ENCODE results near the gene C17orf100. TPM values are rescaled to one million over a fixed set of nuclear protein-coding genes. Genes with fewer than 3 reads are reported as not detected.

Gene C17orf100
- total and polyA plus RNA-seq, 2 of the 13 experiments (the other 11 are each of a cell fraction or from before 2014, with no cell fraction given) = 3.6 to 8.7 TPM

DNA sequence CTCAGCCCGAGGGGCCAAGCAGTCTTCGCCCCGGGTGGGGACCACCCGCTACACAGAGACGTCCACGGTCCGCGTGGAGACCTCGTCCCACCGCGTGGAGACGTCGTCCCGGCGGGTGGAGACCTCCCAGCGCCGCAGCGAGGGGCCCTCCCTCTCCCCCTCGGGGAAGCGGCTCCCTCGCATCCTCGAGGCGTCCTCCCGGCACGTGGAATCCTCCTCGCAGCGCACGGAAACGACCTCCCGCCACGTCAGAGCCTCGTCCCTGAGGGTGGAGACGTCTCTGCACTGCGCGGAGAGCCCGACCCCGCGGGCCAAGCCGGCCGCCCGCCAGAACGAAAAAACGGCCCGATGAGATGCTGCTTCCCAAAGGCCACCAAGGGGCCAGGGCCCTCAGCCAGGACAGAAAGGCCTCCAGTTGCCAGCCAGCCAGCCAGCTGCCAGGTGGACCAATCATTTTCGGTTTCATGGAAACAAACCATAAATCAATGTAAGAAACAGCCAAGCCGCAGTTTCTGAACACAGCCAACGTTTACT lies 424 bp downstream of the C17orf100 start:
- Histone ChIP-seq H3K27me3 (ENCODE audit: control insufficient read depth in 1 of 2, insufficient read depth in 2 of 2, low read length in 2 of 2) (no peaks in the 10 kb centered on the region; a peak in 1 of 5 replicates), H3K36me3 (replicated peaks in 1 of 2; ENCODE audit: control insufficient read depth in 1 of 2, insufficient read depth in 2 of 2, low read length in 2 of 2) (peaks cover 2 to 7% of the 10 kb centered on the region in 2 experiments; a peak in 4 of 5 replicates), H3K4me3 (replicated peaks in 1 of 3; ENCODE audit: insufficient read depth in 1 of 3, low read depth in 2 of 3, low read length in 3 of 3) (peak overlapping the region; percentile 64 to 83 (median 77)), H3K27ac (ENCODE audit: extremely low read length, insufficient read depth, low read length) (peak overlapping the region; percentile 99), H4K20me1 (ENCODE audit: insufficient read depth, low read length) (peaks cover 14% of the 10 kb centered on the region), H3K79me2 (ENCODE audit: insufficient read depth, low read length) (peaks cover 59% of the 10 kb centered on the region), H3K4me1 (ENCODE audit: insufficient read depth, low read length) (peaks cover 49% of the 10 kb centered on the region), H3K9ac (ENCODE audit: insufficient read depth, low read depth, low read length) (peak overlapping the region; percentile 95), H3K9me3 (ENCODE audit: low read length) (no peaks in the 10 kb centered on the region), H2AFZ (ENCODE audit: low read length) (no peak overlapping the region), H3K4me2 (ENCODE audit: low read depth, low read length) (peak overlapping the region; percentile 90)
- WGBS (ENCODE audit: low lambda C conversion rate) = 0% methylated on average over 1 of the region's 47 CpGs
- ATAC-seq = peak; percentile 43
- ChIA-PET CTCF (ENCODE audit: low intra/inter-chr PET ratio, low total read pairs) (interaction anchor here (1.6 kb wide), 1 partner anchor 62 kb away, joined by 3 read pairs; the partner anchor contains the start of gene SLC13A5), POLR2A (interaction anchor here (1.0 to 1.4 kb wide), 5 partner anchors 10 to 61 kb away, joined by 4 to 8 read pairs (median 4); partner anchors contain the start of genes KIAA0753 and SLC13A5)
- in situ Hi-C loops (cut with HindIII; ENCODE audit: extremely low pct_ligation_motif_present, low pct_unique_long_range_greater_than_20kb) (no loop called here), intact Hi-C loops (cut with micrococcal nuclease; ENCODE audit: unreplicated experiment) (loop anchor here (1.0 to 5.0 kb wide), 2 partner anchors 11 to 360 kb away; partner anchors contain the start of genes RNASEK and TXNDC17)
- BruUV-seq (replicated peaks) = no TSS peak
- no peak for FAIRE-seq
- no peak for DNase-seq (ENCODE audit: low spot score)
- TF ChIP-seq ZNF703 (CRISPR knock-in tag; IDR thresholded peaks at IDR 0.05; ENCODE audit: borderline replicate concordance) (peak; percentile 95; the same call in 1 of the 2 replicates), NFIC (IDR thresholded peaks at IDR 0.05; ENCODE audit: low read length) (no peak), SMAD9 (CRISPR knock-in tag; IDR thresholded peaks at IDR 0.05) (peak; percentile 98), MAFG (CRISPR knock-in tag; IDR thresholded peaks at IDR 0.05) (peak; percentile 75; the same call in 1 of the 2 replicates), ATF1 (CRISPR knock-in tag; IDR thresholded peaks at IDR 0.05) (no peak), ZNF292 (CRISPR knock-in tag; IDR thresholded peaks at IDR 0.05; ENCODE audit: borderline replicate concordance, low read depth) (peak; percentile 73), MAFF (IDR thresholded peaks at IDR 0.05; ENCODE audit: low read depth, low read length) (no peak), ZNF329 (CRISPR knock-in tag; IDR thresholded peaks at IDR 0.05; ENCODE audit: low read depth) (0 out of 2 replicates have a peak, but pooled peaks have one; percentile 48), CENPT (CRISPR knock-in tag; IDR thresholded peaks at IDR 0.05; ENCODE audit: low read depth) (peak; percentile 97), ZZZ3 (CRISPR knock-in tag; IDR thresholded peaks at IDR 0.05; ENCODE audit: borderline replicate concordance) (no peak), ZBTB7B (CRISPR knock-in tag; IDR thresholded peaks at IDR 0.05) (peak; percentile 82), ZNF326 (CRISPR knock-in tag; IDR thresholded peaks at IDR 0.05; ENCODE audit: borderline replicate concordance) (no peak), RARG (CRISPR knock-in tag; IDR thresholded peaks at IDR 0.05; ENCODE audit: low read depth) (peak; percentile 84; the same call in 1 of the 2 replicates)
- TF ChIP-seq, protein P1, sequence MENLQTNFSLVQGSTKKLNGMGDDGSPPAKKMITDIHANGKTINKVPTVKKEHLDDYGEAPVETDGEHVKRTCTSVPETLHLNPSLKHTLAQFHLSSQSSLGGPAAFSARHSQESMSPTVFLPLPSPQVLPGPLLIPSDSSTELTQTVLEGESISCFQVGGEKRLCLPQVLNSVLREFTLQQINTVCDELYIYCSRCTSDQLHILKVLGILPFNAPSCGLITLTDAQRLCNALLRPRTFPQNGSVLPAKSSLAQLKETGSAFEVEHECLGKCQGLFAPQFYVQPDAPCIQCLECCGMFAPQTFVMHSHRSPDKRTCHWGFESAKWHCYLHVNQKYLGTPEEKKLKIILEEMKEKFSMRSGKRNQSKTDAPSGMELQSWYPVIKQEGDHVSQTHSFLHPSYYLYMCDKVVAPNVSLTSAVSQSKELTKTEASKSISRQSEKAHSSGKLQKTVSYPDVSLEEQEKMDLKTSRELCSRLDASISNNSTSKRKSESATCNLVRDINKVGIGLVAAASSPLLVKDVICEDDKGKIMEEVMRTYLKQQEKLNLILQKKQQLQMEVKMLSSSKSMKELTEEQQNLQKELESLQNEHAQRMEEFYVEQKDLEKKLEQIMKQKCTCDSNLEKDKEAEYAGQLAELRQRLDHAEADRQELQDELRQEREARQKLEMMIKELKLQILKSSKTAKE (CRISPR knock-in tag; IDR thresholded peaks at IDR 0.05; ENCODE audit: borderline replicate concordance) = peak; percentile 75; the same call in 1 of the 2 replicates
- TF ChIP-seq, protein P2, sequence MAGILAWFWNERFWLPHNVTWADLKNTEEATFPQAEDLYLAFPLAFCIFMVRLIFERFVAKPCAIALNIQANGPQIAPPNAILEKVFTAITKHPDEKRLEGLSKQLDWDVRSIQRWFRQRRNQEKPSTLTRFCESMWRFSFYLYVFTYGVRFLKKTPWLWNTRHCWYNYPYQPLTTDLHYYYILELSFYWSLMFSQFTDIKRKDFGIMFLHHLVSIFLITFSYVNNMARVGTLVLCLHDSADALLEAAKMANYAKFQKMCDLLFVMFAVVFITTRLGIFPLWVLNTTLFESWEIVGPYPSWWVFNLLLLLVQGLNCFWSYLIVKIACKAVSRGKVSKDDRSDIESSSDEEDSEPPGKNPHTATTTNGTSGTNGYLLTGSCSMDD (CRISPR knock-in tag; IDR thresholded peaks at IDR 0.05) = peak; percentile 81; the same call in 1 of the 2 replicates
- TF ChIP-seq, protein P3, sequence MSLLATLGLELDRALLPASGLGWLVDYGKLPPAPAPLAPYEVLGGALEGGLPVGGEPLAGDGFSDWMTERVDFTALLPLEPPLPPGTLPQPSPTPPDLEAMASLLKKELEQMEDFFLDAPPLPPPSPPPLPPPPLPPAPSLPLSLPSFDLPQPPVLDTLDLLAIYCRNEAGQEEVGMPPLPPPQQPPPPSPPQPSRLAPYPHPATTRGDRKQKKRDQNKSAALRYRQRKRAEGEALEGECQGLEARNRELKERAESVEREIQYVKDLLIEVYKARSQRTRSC (CRISPR knock-in tag; IDR thresholded peaks at IDR 0.05; ENCODE audit: low read depth) = peak; percentile 98
- TF ChIP-seq, protein P4, sequence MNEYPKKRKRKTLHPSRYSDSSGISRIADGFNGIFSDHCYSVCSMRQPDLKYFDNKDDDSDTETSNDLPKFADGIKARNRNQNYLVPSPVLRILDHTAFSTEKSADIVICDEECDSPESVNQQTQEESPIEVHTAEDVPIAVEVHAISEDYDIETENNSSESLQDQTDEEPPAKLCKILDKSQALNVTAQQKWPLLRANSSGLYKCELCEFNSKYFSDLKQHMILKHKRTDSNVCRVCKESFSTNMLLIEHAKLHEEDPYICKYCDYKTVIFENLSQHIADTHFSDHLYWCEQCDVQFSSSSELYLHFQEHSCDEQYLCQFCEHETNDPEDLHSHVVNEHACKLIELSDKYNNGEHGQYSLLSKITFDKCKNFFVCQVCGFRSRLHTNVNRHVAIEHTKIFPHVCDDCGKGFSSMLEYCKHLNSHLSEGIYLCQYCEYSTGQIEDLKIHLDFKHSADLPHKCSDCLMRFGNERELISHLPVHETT (CRISPR knock-in tag; conservative IDR thresholded peaks at IDR 0.05) = peak; percentile 63; the same call in 1 of the 2 replicates
